Activated B cell treated with CpG ODN at 0.5 μM for 24 hours (primary cell): Measurements from ENCODE around the gene IVD. TPM values are rescaled to one million over a fixed set of nuclear protein-coding genes. Genes with fewer than 3 reads are reported as not detected.
A peak's percentile ranks its signal among the peaks of the same experiment; 100 is the strongest.

ENCODE experiments used
- ATAC-seq: fragments of 200-7000 bp; cut with Tn5 transposase; one replicate; pipeline ENCODE4 v1.10.0; 2021; ENCODE audit warnings: low read depth, mild to moderate bottlenecking, moderate library complexity
- CTCF ChIA-PET: fragments of 350-600 bp; sonication (Branson Sonifier 250); formaldehyde crosslinking; loops from one replicate; lab custom pipeline; 2021; ENCODE audit warnings: antibody characterized with exemption; lab: Charles Lee
- POLR2A ChIA-PET: fragments of 350-600 bp; sonication (Branson Sonifier 250); formaldehyde crosslinking; loops from one replicate; lab custom pipeline; 2021; ENCODE audit warnings: antibody characterized with exemption; lab: Charles Lee
- DNase-seq: peaks from one replicate; pipeline ENCODE4 v3.0.0; 2022
- H3K27ac Mint-ChIP-seq: one replicate; pipeline ENCODE4 v1.8.0; 2020; ENCODE audit warnings: mixed read lengths
- H3K27me3 Mint-ChIP-seq: one replicate; pipeline ENCODE4 v1.8.0; 2021; ENCODE audit warnings: mixed read lengths
- H3K36me3 Mint-ChIP-seq: one replicate; pipeline ENCODE4 v1.8.0; 2021; ENCODE audit warnings: low read depth, mixed read lengths
- H3K4me1 Mint-ChIP-seq: one replicate; pipeline ENCODE4 v1.8.0; 2021; ENCODE audit warnings: mixed read lengths
- H3K4me3 Mint-ChIP-seq: one replicate; pipeline ENCODE4 v1.8.0; 2020; ENCODE audit warnings: mild to moderate bottlenecking, mixed read lengths
- H3K9me3 Mint-ChIP-seq: one replicate; pipeline ENCODE4 v1.8.0; 2020; ENCODE audit warnings: mixed read lengths
- CTCF ChIP-seq: fragments of 200-600 bp; IDR thresholded peaks from one replicate; pipeline ENCODE4 v1.8.0; 2022; ENCODE audit warnings: antibody characterized with exemption, mild to moderate bottlenecking
- intact Hi-C: fragments of 100-400 bp; cut with micrococcal nuclease; formaldehyde crosslinking; loops from one replicate; pipeline ENCODE4 v1.15.1; 2024
- total RNA-seq: library from RNA; stranded (reverse); gene quantifications from 2 replicates; pipeline ENCODE4 v1.2.3, GENCODE V29; 2022

The IVD gene
- total RNA-seq, 1 donor from 2014 or later: 76.7 TPM

- Mint-ChIP-seq H3K4me1 (peaks cover 8% of the 10 kb centered on the region), H3K4me3 (peak overlapping the region; percentile 76), H3K9me3 (no peaks in the 10 kb centered on the region), H3K27ac (no peak overlapping the region), H3K36me3 (peaks cover 9% of the 10 kb centered on the region), H3K27me3 (no peaks in the 10 kb centered on the region)
- DNase-seq (no peak), ATAC-seq (peak; percentile 30)
- POLR2A ChIA-PET: interaction anchor here (1.5 to 2.2 kb wide), 2 partner anchors 48 to 51 kb away, joined by 3 to 8 read pairs; partner anchors contain the start of gene PLCB2
- CTCF ChIA-PET: interaction anchor here (1.4 kb wide), 1 partner anchor 22 kb away, joined by 3 read pairs; no protein-coding TSS in a partner anchor
- intact Hi-C loops: loop anchor here (1.0 kb wide), 5 partner anchors 9 to 113 kb away; partner anchors contain the start of genes INAFM2, IVD and KNSTRN
- no peak for TF ChIP-seq CTCF
Measured at GRCh38 chr15:40358471-40359353, 46.9 kb upstream of the IVD start.

GRCh38 chr15:40360015-40360414 lies 45.6 kb upstream of the IVD start:
- POLR2A ChIA-PET: no interaction called here
- Mint-ChIP-seq H3K4me3 (no peak overlapping the region), H3K27ac (no peak overlapping the region), H3K36me3 (peaks cover 9% of the 10 kb centered on the region), H3K9me3 (no peaks in the 10 kb centered on the region), H3K4me1 (peaks cover 8% of the 10 kb centered on the region), H3K27me3 (no peaks in the 10 kb centered on the region)
- no peak for ATAC-seq
- CTCF ChIA-PET: no interaction called here
- TF ChIP-seq CTCF: no peak
- DNase-seq: no peak
- intact Hi-C loops: loop anchor here (10.0 kb wide), 1 partner anchor 425 kb away; no protein-coding TSS in a partner anchor

GRCh38 chr15:40361640-40362039 lies 44.0 kb upstream of the IVD start:
- CTCF ChIA-PET: no interaction called here
- POLR2A ChIA-PET: no interaction called here
- ATAC-seq (no peak), DNase-seq (no peak)
- Mint-ChIP-seq H3K4me1 (peaks cover 11% of the 10 kb centered on the region), H3K9me3 (no peaks in the 10 kb centered on the region), H3K27ac (no peak overlapping the region), H3K4me3 (no peak overlapping the region), H3K36me3 (peaks cover 9% of the 10 kb centered on the region), H3K27me3 (no peaks in the 10 kb centered on the region)
- no peak for TF ChIP-seq CTCF
- intact Hi-C loops: loop anchor here (10.0 kb wide), 1 partner anchor 423 kb away; no protein-coding TSS in a partner anchor

- no peak overlapping the region for H3K4me3 Mint-ChIP-seq
Measured at GRCh38 chr15:40363611-40364010, 42.0 kb upstream of the IVD start.

More at GRCh38 chr15:40363611-40364010, 42.0 kb upstream of the IVD start:
- no peak overlapping the region for H3K27ac Mint-ChIP-seq
- DNase-seq (no peak), ATAC-seq (no peak)
- no peaks in the 10 kb centered on the region for H3K9me3 Mint-ChIP-seq
- H3K4me1 Mint-ChIP-seq: peaks cover 17% of the 10 kb centered on the region
- intact Hi-C loops: loop anchor here (10.0 kb wide), 1 partner anchor 421 kb away; no protein-coding TSS in a partner anchor
- no peak for TF ChIP-seq CTCF
- ChIA-PET POLR2A (no interaction called here), CTCF (interaction anchor here (0.7 to 1.3 kb wide), 2 partner anchors 19 to 59 kb away, joined by 3 to 6 read pairs; no protein-coding TSS in a partner anchor)
- peaks cover 9% of the 10 kb centered on the region for H3K36me3 Mint-ChIP-seq
- no peaks in the 10 kb centered on the region for H3K27me3 Mint-ChIP-seq
